ENCODE measurements around the gene LAMA2. TPM values are rescaled to one million over a fixed set of nuclear protein-coding genes. Genes with fewer than 3 reads are reported as not detected.

LAMA2 gene
- total RNA-seq, 1 donor from 2014 or later: 0.23 TPM

DNA sequence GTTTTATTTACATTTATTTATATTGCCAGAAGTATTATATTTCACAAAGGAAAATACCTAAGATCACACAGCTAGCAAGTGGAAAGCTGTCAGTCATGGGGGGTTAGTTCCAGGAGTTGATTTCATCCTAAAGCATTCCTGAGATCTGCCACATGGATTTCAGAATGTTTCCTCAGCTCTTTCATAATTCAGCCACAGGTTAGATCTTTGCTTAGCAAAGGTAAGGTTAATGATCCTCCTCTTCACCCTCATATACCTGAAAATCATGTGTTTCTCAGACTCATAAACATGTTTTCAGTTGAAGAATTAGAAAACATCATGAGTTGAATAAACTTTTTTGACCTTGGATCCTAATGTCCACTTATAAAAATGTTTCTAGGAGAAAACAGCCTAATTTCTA lies 611.6 kb downstream of the LAMA2 start:
- Mint-ChIP-seq H3K4me3 (ENCODE audit: low read depth) (no peak overlapping the region), H3K4me1 (ENCODE audit: low read depth) (peaks cover 66% of the 10 kb centered on the region), H3K27ac (no peak overlapping the region), H3K9me3 (no peaks in the 10 kb centered on the region), H3K27me3 (ENCODE audit: low read depth) (no peaks in the 10 kb centered on the region), H3K36me3 (ENCODE audit: low read depth) (no peaks in the 10 kb centered on the region)
- no peak for DNase-seq (ENCODE audit: low spot score)
- intact Hi-C loops (cut with micrococcal nuclease): loop anchor here (5.0 to 10.0 kb wide), 2 partner anchors 273 to 640 kb away; no protein-coding TSS in a partner anchor

DNA sequence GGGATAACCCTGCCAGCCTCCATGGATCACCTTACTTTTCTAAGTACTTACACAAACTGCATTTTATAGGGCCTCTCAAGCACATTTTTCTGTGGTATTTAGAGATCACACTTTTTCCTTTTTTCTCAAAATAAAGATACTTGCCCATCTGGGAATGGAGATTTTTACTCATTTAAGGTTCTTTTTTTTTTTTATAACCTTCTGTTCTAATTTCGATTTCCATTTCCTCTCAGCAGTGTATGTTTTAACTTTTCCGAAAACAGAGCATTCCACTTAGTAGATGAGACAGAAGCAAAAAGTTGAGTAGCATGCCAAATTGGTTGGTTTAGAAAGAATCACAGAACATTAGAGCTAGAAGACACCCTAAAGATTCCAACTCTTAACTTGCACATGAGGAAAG lies 612.7 kb downstream of the LAMA2 start:
- intact Hi-C loops (cut with micrococcal nuclease): loop anchor here (5.0 to 10.0 kb wide), 2 partner anchors 442 to 639 kb away; no protein-coding TSS in a partner anchor

DNA sequence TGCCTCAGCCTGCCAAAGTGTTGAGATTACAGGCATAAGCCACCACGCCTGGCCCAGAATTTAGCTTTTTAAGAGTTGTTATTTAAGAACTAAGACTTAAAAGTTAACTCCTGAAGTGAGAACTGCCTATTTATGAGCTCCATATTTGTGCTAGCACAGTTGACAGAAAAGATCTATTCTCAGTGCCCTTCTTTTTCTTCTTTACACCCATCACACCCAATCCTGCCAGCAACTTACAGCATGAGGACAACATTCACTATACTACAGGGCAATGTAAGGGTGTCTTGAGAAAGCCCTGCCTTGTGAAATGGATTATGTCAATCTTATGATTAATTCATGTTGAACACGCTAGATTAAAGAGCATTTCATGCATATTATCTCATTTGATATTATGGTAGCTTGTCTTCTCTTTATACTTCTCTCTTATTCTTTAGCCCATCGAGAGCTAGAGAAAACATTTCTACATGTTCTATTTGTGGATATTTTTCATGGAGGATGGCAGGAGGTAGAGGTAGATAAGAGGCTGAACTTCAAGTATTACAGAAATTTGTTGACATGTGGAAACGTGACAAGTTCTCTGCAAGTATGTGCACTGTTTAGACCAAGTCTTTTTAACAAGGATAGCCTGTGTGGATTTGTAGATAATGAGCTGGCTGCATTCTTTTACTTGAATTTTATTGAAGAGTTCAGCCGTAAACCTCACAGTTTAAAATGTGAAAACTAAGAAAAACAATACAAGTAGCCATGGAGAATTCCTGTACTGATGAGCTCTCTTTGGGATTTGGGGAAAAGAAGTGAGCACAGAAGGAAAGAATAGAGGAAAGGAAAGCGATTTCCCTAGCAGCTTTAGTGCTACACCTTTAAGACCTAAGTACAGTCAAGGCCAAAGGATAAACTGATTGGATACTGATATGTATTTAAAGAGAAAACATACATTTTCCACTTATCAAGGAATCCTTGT lies 614.8 kb downstream of the LAMA2 start:
- intact Hi-C loops (cut with micrococcal nuclease): loop anchor here (2.0 to 10.0 kb wide), 3 partner anchors 440 to 637 kb away; no protein-coding TSS in a partner anchor
- Mint-ChIP-seq H3K4me1 (ENCODE audit: low read depth) (peaks cover 52% of the 10 kb centered on the region), H3K4me3 (ENCODE audit: low read depth) (no peak overlapping the region)

More for the DNA sequence above, 612.7 kb downstream of the LAMA2 start:
- Mint-ChIP-seq H3K27ac (peak overlapping the region; percentile 54), H3K4me1 (ENCODE audit: low read depth) (peaks cover 59% of the 10 kb centered on the region), H3K36me3 (ENCODE audit: low read depth) (no peaks in the 10 kb centered on the region), H3K4me3 (ENCODE audit: low read depth) (no peak overlapping the region), H3K9me3 (no peaks in the 10 kb centered on the region), H3K27me3 (ENCODE audit: low read depth) (no peaks in the 10 kb centered on the region)
- no peak for DNase-seq (ENCODE audit: low spot score)

DNA sequence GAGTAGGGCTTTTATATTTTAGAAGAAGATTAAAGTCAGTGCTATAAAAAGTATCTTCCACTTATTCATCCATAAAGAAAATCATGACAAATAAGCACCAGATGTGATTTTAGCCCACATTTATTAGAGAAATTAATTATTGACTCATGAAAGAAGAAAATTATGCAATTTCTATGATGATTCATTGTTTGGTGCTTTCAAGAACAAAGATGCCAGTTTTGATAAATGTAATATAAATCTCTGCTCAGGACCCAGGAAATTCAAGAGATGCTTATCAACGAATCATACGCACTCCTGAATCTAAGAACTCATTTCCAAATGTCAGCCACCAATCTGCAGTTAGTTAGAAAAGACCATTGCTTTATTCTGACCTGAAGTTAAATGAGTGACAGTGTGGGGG lies 615.6 kb downstream of the LAMA2 start:
- no peak overlapping the region for H3K27ac Mint-ChIP-seq
- H3K4me1 Mint-ChIP-seq (ENCODE audit: low read depth): peaks cover 52% of the 10 kb centered on the region
- H3K4me3 Mint-ChIP-seq (ENCODE audit: low read depth): peak overlapping the region; percentile 36

More for the DNA sequence above, 614.8 kb downstream of the LAMA2 start:
- Mint-ChIP-seq H3K9me3 (no peaks in the 10 kb centered on the region), H3K36me3 (ENCODE audit: low read depth) (no peaks in the 10 kb centered on the region), H3K27me3 (ENCODE audit: low read depth) (no peaks in the 10 kb centered on the region), H3K27ac (no peak overlapping the region)
- DNase-seq (ENCODE audit: low spot score): no peak

DNA sequence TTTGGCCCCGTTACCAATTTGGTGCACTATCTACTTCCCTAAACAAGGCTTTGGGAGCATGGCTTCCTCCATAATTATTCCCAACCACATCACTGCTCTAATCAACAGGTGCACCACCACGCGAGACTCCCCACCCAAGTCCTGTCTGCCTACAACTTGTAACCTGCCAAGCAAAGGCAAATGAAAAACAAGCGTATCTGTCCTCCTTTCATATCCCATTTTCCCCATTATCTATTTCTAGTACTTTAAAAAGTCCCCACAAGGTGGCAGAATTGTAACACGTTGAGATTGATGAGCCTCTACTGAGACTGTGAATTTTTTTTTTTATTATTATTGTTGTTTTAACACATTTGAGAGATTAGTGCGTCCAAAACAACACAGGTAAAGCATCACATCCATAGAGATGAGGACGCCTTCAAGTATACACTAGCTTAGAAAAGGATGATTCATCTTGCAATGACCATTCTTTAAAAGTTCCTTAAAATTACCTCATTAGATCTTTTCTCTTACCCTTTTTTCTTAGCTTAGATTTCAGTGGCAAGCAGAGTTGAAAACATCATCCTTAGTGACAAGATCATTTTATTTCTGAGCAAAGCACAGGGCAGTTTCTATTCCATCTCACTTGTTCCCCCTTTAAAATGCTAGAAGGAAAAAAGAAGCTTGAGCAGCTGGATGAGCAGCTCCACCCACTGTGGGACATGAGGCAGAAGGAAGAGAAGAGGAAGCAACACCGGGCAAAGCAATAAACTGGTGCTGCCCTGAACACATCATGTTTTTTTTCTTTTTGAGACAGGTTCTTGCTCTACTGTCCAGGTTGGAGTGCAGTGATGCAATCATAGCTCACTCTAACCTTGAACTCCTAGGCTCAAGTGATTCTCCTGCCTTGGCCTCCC lies 616.3 kb downstream of the LAMA2 start:
- Mint-ChIP-seq H3K4me1 (ENCODE audit: low read depth) (peaks cover 48% of the 10 kb centered on the region), H3K4me3 (ENCODE audit: low read depth) (peak overlapping the region; percentile 36), H3K27ac (peak overlapping the region; percentile 0)

More for the DNA sequence above, 615.6 kb downstream of the LAMA2 start:
- no peak for DNase-seq (ENCODE audit: low spot score)
- Mint-ChIP-seq H3K27me3 (ENCODE audit: low read depth) (no peaks in the 10 kb centered on the region), H3K36me3 (ENCODE audit: low read depth) (no peaks in the 10 kb centered on the region), H3K9me3 (no peaks in the 10 kb centered on the region)
- intact Hi-C loops (cut with micrococcal nuclease): loop anchor here (2.0 to 10.0 kb wide), 3 partner anchors 439 to 636 kb away; no protein-coding TSS in a partner anchor

DNA sequence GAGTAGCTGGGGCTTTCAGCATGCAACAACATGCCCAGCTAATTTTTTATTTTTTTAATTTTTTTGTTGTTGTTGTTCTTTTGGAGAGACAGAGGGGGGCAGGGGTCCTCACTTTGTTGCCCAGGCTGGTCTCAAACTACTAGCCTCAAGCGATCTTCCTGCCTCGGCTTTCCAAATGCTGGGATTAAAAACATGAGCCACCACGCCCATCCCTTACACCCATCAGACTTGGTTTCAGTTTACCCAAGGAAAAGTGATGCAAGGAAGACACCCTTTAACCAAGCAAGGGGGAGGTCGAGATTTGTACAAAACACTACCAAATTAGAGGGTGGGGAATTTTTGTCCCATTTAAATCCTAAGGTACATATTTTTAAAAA lies 616.9 kb downstream of the LAMA2 start:
- peaks cover 43% of the 10 kb centered on the region for H3K4me1 Mint-ChIP-seq (ENCODE audit: low read depth)

More for the DNA sequence above, 616.3 kb downstream of the LAMA2 start:
- intact Hi-C loops (cut with micrococcal nuclease): loop anchor here (1.0 to 10.0 kb wide), 5 partner anchors 8 to 636 kb away; no protein-coding TSS in a partner anchor
- Mint-ChIP-seq H3K9me3 (no peaks in the 10 kb centered on the region), H3K36me3 (ENCODE audit: low read depth) (no peaks in the 10 kb centered on the region), H3K27me3 (ENCODE audit: low read depth) (no peaks in the 10 kb centered on the region)
- DNase-seq (ENCODE audit: low spot score): no peak

DNA sequence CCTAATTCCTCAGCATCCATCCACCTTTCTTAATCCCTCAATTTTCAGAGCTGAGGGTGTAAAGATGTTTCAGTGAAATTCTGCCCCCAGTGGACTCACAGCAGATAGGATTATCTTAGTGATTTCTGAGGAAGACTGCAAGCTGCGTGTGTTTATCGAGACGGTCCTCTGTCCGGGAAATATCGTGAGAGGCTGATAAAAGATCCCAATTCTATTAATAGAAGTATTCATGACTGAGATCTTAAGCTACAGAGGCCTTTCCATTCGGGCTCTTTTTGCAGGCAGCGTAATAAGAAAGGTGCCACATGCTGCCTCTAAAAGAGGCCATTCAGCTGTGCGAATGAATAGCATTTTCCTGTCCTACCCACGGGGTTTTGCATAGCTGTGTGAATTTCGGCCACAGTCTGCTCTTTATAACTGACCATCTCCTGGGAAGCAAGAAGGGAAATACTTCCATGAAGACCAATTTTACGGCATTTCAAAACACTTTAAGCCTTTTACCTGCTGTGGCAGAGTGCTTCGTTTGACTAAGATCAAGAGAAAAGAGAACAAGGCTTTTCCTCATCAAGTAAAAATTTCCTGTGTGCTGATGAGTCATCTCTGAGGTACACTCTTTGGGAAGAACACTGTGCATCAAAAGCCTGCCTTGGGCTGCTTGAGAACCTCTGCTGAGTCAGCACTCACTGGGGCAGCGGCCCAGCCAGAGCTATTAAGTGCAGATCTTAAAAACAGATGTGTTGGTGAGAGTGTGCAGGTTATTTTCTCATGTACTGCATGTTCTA lies 618.2 kb downstream of the LAMA2 start:
- Mint-ChIP-seq H3K36me3 (ENCODE audit: low read depth) (no peaks in the 10 kb centered on the region), H3K27ac (no peak overlapping the region), H3K27me3 (ENCODE audit: low read depth) (no peaks in the 10 kb centered on the region), H3K4me1 (ENCODE audit: low read depth) (peaks cover 31% of the 10 kb centered on the region), H3K9me3 (no peaks in the 10 kb centered on the region), H3K4me3 (ENCODE audit: low read depth) (no peak overlapping the region)
- no peak for DNase-seq (ENCODE audit: low spot score)
- intact Hi-C loops (cut with micrococcal nuclease): no loop called here

More for the DNA sequence above, 616.9 kb downstream of the LAMA2 start:
- no peaks in the 10 kb centered on the region for H3K36me3 Mint-ChIP-seq (ENCODE audit: low read depth)
- intact Hi-C loops (cut with micrococcal nuclease): loop anchor here (1.0 to 10.0 kb wide), 5 partner anchors 9 to 635 kb away; no protein-coding TSS in a partner anchor
- no peak for DNase-seq (ENCODE audit: low spot score)
- H3K9me3 Mint-ChIP-seq: no peaks in the 10 kb centered on the region
- no peaks in the 10 kb centered on the region for H3K27me3 Mint-ChIP-seq (ENCODE audit: low read depth)
- no peak overlapping the region for H3K4me3 Mint-ChIP-seq (ENCODE audit: low read depth)
- no peak overlapping the region for H3K27ac Mint-ChIP-seq

DNA sequence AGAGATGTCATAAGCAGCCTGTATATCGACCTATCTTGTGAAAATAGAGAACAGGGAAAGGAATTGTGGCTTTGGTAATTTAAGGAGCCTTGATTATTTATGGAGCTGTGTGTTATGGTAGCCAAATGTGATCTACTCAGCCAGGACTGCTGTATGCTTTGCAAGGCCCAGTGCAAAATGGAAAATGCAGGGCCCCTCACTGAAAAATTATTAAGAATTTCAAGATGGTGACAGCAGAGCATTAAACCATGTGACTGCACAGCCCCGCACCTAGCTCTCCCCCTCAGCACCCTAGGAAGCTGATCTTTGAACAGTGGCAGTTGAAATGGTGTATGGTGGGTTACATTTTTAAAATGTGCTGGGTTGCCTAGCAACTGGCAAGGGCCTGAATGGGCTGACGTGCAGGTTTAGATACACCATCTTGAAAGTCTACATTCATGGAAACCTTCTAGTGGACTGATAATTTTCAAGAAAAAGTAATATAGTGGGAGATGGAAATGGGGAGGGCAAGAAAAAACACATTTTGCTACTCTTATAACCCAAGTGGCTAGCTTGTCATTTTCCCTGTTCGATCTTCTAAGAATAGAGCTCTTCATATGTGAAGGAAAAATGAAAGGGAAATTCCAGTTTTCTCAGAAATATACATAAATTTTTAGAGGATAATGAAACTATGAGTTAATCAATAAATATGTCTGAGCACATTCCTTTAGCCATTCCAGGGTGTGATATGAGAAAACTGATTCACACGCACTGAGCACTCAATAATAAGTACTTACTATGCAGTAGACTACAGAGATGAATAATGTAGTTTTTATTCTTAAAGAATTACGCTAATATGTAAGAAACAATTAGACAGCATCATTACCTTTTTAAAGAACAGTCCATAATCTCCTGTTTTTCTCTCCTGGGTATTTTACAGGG lies 619.1 kb downstream of the LAMA2 start:
- H3K9me3 Mint-ChIP-seq: no peaks in the 10 kb centered on the region
- peaks cover 31% of the 10 kb centered on the region for H3K4me1 Mint-ChIP-seq (ENCODE audit: low read depth)
- intact Hi-C loops (cut with micrococcal nuclease): no loop called here
- no peaks in the 10 kb centered on the region for H3K36me3 Mint-ChIP-seq (ENCODE audit: low read depth)
- no peak overlapping the region for H3K4me3 Mint-ChIP-seq (ENCODE audit: low read depth)
- H3K27ac Mint-ChIP-seq: no peak overlapping the region
- H3K27me3 Mint-ChIP-seq (ENCODE audit: low read depth): no peaks in the 10 kb centered on the region
- DNase-seq (ENCODE audit: low spot score): no peak

DNA sequence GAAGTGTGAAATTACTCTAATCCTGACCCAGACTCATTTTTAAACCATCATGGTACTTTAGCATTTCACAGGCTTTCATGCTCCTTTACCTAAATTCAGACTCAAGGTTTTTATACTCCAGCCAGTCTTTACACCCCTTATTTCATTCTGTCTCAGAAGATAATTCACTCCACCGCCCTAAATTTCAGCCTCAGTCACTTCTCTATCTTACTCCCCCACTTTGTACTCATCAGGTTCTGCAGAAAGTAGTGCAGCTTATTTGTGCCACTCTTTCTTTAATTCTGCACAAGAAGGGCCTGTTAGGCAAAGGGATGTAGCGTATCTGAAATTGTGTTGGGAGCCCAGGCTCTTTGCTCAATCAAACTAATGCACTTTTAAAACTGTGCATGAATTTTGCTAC lies 621.5 kb downstream of the LAMA2 start:
- peaks cover 18% of the 10 kb centered on the region for H3K4me1 Mint-ChIP-seq (ENCODE audit: low read depth)
- DNase-seq (ENCODE audit: low spot score): no peak
- no peak overlapping the region for H3K4me3 Mint-ChIP-seq (ENCODE audit: low read depth)
- H3K27ac Mint-ChIP-seq: no peak overlapping the region
- no peaks in the 10 kb centered on the region for H3K36me3 Mint-ChIP-seq (ENCODE audit: low read depth)
- H3K9me3 Mint-ChIP-seq: no peaks in the 10 kb centered on the region
- intact Hi-C loops (cut with micrococcal nuclease): no loop called here
- peaks cover 4% of the 10 kb centered on the region for H3K27me3 Mint-ChIP-seq (ENCODE audit: low read depth)

DNA sequence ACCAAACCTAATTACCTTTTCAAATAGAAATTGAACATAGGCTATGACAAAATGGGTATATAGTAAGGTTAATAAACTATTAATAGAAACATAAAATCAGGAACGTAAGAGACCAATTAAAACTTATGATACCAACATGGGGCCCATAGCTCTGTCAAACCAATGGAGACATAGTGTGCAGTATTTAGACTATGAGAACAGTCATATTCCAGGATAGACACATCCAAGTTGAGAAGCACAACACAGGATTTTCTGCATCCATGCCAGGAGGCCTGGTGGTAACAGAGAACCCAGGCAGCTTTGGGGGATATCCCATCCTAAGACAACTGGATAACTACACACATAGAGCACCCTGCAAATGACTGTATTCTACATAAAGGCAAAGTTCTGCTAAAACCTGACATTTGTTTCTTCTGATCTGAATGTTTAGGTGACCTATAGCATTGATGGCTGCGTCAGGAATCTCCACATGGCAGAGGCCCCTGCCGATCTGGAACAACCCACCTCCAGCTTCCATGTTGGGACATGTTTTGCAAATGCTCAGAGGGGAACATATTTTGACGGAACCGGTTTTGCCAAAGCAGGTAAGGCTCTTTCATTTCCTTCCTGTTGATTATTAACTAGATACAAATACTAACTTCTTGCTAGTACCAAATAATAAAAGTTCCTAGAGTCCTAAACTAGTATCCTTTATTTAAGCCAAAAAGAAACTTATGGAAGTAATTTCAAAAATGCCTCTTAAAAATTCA lies 624.3 kb downstream of the LAMA2 start:
- H3K9me3 Mint-ChIP-seq: no peaks in the 10 kb centered on the region
- no peaks in the 10 kb centered on the region for H3K36me3 Mint-ChIP-seq (ENCODE audit: low read depth)
- no peak overlapping the region for H3K27ac Mint-ChIP-seq
- peaks cover 5% of the 10 kb centered on the region for H3K27me3 Mint-ChIP-seq (ENCODE audit: low read depth)
- intact Hi-C loops (cut with micrococcal nuclease): no loop called here
- no peak overlapping the region for H3K4me3 Mint-ChIP-seq (ENCODE audit: low read depth)
- H3K4me1 Mint-ChIP-seq (ENCODE audit: low read depth): peaks cover 6% of the 10 kb centered on the region
- DNase-seq (ENCODE audit: low spot score): no peak

DNA sequence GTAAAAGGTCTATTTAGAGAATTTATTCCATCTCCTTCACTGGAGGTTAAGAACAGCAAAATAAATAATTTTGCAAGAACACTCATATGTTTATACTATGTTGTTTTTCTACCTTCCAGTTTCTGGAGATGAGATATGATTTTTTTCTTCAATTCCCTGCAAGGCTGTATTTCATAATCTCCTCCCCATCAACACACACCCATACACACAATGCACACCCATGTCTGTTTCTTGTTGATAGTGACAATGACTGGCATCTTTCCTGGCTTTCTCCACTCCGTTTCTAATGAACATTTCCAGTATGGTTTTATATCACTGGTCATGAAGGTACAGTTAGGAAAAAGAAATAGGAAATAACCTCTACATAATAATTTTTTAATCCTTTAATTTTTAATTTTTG lies 624.9 kb downstream of the LAMA2 start:
- no peak for DNase-seq (ENCODE audit: low spot score)
- H3K4me1 Mint-ChIP-seq (ENCODE audit: low read depth): peaks cover 6% of the 10 kb centered on the region

More for the DNA sequence above, 624.9 kb downstream of the LAMA2 start:
- H3K4me3 Mint-ChIP-seq (ENCODE audit: low read depth): no peak overlapping the region
- H3K9me3 Mint-ChIP-seq: no peaks in the 10 kb centered on the region
- no peak overlapping the region for H3K27ac Mint-ChIP-seq
- peaks cover 8% of the 10 kb centered on the region for H3K27me3 Mint-ChIP-seq (ENCODE audit: low read depth)
- no peaks in the 10 kb centered on the region for H3K36me3 Mint-ChIP-seq (ENCODE audit: low read depth)
- intact Hi-C loops (cut with micrococcal nuclease): no loop called here
